Liver (tissue), 3 donors: ENCODE measurements around the gene WDR7.

Experiments used
- CTCF ChIP-seq: fragments of 150-350 bp; IDR thresholded peaks from 2 replicates; pipeline ENCODE4 v1.5.1; 2017; ENCODE audit warnings: improper control_type of control experiment, low read depth, low read length; ENCODE audit not compliant: missing input control
- EGR1 ChIP-seq, 2 donors: IDR thresholded peaks; 2 replicates each; pipeline ENCODE4 v1.6.1; 2016 to 2018; ENCODE audit warnings: antibody characterized with exemption in 2 of 2, low read depth in 2 of 2
- GABPA ChIP-seq, 2 donors: IDR thresholded peaks in 1 of 2; conservative IDR thresholded peaks in 1 of 2; 2 replicates each; pipeline ENCODE4 v1.6.1; 2016; ENCODE audit warnings: antibody characterized with exemption in 2 of 2, mild to moderate bottlenecking in 1 of 2, moderate library complexity in 1 of 2
- HNF4A ChIP-seq, 2 donors: conservative IDR thresholded peaks; 2 replicates each; pipeline ENCODE4 v1.6.1; 2016; ENCODE audit warnings: antibody characterized with exemption in 2 of 2, mild to moderate bottlenecking in 2 of 2
- JUND ChIP-seq, 2 donors: IDR thresholded peaks; 2 replicates each; pipeline ENCODE4 v1.6.1; 2016; ENCODE audit warnings: antibody characterized with exemption in 2 of 2
- MAX ChIP-seq: IDR thresholded peaks from 2 replicates; pipeline ENCODE4 v1.6.1; 2016; ENCODE audit warnings: antibody characterized with exemption
- RXRA ChIP-seq, 2 donors: IDR thresholded peaks; 2 replicates each; pipeline ENCODE4 v1.6.1; 2017 to 2018; ENCODE audit warnings: antibody characterized with exemption in 2 of 2, mild to moderate bottlenecking in 1 of 2
- SP1 ChIP-seq: IDR thresholded peaks from 2 replicates; pipeline ENCODE4 v1.6.1; 2018; ENCODE audit warnings: antibody characterized with exemption, mild to moderate bottlenecking
- TAF1 ChIP-seq: conservative IDR thresholded peaks from 2 replicates; pipeline ENCODE4 v1.6.1; 2016; ENCODE audit warnings: antibody characterized with exemption, mild to moderate bottlenecking
- donor health status: healthy.
- donor health status: healthy.

- TF ChIP-seq CTCF (no peak), TAF1 (no peak), RXRA (IDR thresholded peaks at IDR 0.05) (no peak), JUND (IDR thresholded peaks at IDR 0.05) (no peak), MAX (no peak), SP1 (no peak), EGR1 (IDR thresholded peaks at IDR 0.05; ENCODE audit: low read depth in 2 of 2) (no peak), HNF4A (conservative IDR thresholded peaks at IDR 0.05) (no peak), GABPA (IDR thresholded peaks at IDR 0.05 in 1 of 2, conservative IDR thresholded peaks at IDR 0.05 in 1 of 2) (no peak)
Measured at GRCh38 chr18:56812674-56813073, 161.5 kb downstream of the WDR7 start.
